SK-MEL-5 (cell line): Measurements from ENCODE around the gene NTSR2. TPM values are rescaled to one million over a fixed set of nuclear protein-coding genes. Genes with fewer than 3 reads are reported as not detected.

Source experiments
- DNase-seq: peaks from one replicate; pipeline ENCODE4 v3.0.0-alpha.2; 2016; ENCODE audit warnings: low read depth, low spot score
- in situ Hi-C: cut with HindIII; loops from 2 replicates; pipeline ENCODE4 v1.10.0; 2016; ENCODE audit warnings: low sequenced_read_pairs, high pct_unique_total_duplicates, low pct_unique_long_range_greater_than_20kb
- total RNA-seq: library from RNA; depleted of rRNA; stranded (reverse); fragments of >200 nt; shearing (Covaris generic); gene quantifications from 2 replicates; pipeline ENCODE4 v1.2.3, GENCODE V29; 2014; rRNA removed

Gene NTSR2
- total RNA-seq, 1 experiment from 2014 or later: not detected

DNA sequence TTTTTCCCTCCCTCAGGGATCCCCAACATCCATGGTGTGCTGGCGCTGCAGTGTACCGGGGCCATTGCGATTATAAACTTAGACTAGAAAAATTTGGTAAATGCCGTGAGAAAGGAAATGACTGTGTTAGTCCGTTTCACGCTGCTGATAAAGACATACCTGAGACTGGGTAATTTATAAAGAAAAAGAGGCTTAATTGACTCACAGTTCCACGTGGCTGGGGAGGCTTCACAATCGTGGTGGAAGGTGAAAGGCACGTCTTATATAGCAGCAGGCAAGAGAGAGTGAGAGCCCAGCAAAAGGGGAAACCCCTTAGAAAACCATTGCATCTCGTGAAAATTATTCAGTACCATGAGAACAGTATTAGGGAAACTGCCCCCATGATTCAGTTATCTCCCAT lies 44.3 kb downstream of the NTSR2 start:
- no peak for DNase-seq
- in situ Hi-C loops: no loop called here

- in situ Hi-C loops: no loop called here
- no peak for DNase-seq
These were observed 45.1 kb downstream of the NTSR2 start for GRCh38 chr2:11624893-11625292.

DNA sequence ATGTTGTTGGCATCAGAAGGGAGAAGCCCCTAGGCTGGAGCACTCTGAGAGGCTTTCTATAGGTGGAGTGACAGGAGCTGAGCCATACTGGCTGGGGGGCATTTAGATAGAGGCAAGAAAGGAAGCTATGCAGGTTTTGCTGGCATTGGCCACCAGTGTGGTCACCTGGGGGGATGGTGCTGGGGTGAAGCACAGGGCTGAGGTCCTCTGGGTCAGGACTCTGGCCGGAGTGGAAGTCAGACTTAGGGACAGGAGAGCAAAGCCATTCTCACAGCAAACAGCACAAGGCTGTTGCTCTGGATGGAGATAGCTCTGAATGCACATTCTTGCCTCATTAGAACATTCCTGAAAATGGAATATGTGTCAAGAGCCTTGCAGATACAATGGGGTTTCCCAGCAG lies 47.4 kb downstream of the NTSR2 start:
- DNase-seq: no peak
- in situ Hi-C loops: no loop called here

- in situ Hi-C loops: no loop called here
- DNase-seq: no peak
These were observed 48.6 kb downstream of the NTSR2 start for GRCh38 chr2:11621410-11621809.

DNA sequence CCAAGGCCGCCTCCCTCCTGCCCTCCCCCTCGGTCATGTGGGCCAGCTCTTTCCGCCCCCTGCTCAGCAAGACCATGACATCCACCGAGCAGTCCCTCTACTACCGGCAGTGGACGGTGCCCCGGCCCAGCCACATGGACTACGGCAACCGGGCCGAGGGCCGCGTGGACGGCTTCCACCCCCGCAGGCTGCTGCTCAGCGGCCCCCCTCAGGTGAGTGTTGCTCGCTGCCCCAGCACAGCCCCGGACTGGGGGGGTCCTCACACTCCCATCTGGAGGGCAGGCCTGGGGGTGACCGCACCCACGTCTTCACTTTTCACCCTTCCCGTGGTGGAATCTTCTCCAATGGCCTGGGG lies 51.3 kb downstream of the NTSR2 start:
- DNase-seq: no peak
- in situ Hi-C loops: no loop called here

GRCh38 chr2:11617984-11618707 lies 51.8 kb downstream of the NTSR2 start:
- DNase-seq: no peak
- in situ Hi-C loops: no loop called here

DNA sequence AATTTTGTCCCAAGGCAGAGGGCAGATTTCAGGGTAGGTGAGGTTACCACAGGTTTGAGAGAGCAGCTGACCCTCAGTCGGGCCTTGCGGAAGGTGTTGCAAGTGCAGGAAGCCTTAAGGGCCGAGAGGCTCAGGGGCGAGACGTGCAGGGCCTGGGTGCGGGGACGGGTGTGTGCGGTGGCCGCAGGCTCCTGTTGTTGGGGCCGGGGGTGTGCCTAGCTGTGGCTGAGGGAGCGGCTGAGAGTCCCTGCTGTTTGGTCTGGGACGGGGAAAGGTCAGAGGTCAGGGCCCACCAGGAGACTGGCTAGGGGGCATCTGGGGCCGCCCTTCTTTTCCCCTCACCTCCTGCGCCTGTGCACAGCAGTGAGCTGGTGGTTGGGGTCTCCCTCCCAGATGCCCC lies 52.5 kb downstream of the NTSR2 start:
- in situ Hi-C loops: no loop called here
- DNase-seq: no peak

DNA sequence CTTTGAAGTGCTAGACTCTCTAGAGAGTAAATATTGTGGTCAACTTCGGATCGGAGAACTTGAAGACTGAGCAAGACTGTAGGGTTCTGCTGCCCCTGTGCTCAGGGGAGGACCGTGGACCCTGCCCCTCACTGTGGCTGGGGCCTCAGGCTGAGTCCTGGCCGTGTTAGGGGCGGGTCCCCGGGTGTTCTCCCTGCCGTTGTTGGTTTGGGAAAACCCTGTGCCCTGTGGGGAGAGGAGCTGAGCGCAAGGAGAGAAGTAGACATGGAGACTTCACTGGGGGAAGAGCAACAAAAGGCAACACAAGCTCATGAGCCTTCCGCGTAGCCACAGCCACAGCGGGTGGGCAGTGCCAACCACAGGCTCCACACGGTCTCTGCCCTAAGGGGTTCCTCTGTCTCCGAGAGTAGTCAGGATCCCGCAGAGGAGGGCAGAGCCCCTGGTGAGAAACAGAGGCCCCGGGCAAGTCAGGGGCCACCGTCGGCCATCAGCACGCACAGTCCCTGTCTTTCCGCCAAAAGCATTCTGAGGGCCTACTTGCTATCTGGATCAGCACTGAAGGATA lies 53.1 kb downstream of the NTSR2 start:
- DNase-seq: peak; percentile 70
- in situ Hi-C loops: no loop called here

- in situ Hi-C loops: no loop called here
- DNase-seq: no peak
These were observed 53.8 kb downstream of the NTSR2 start for GRCh38 chr2:11616097-11616687.

GRCh38 chr2:11615209-11615608 lies 54.8 kb downstream of the NTSR2 start:
- in situ Hi-C loops: no loop called here
- no peak for DNase-seq

DNA sequence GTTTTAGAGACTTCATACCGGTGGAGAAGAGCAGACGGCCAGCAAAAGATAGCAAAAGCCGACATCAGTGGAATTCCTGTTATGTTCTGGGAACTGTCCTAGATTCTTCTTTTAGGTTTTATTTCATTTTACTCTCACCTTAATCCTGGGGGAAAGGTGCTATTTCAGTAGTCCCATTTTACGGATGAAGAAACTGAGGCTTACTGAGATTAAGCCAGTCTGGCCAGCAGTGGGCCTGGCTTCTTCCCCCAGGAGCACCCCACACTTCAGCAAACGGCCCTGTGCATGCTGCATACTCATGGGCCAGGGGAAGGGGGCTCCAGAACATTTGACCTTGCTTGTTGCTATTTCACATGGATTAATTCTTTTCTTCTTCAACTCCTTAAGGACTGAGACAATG lies 56.7 kb downstream of the NTSR2 start:
- DNase-seq: no peak
- in situ Hi-C loops: no loop called here

DNA sequence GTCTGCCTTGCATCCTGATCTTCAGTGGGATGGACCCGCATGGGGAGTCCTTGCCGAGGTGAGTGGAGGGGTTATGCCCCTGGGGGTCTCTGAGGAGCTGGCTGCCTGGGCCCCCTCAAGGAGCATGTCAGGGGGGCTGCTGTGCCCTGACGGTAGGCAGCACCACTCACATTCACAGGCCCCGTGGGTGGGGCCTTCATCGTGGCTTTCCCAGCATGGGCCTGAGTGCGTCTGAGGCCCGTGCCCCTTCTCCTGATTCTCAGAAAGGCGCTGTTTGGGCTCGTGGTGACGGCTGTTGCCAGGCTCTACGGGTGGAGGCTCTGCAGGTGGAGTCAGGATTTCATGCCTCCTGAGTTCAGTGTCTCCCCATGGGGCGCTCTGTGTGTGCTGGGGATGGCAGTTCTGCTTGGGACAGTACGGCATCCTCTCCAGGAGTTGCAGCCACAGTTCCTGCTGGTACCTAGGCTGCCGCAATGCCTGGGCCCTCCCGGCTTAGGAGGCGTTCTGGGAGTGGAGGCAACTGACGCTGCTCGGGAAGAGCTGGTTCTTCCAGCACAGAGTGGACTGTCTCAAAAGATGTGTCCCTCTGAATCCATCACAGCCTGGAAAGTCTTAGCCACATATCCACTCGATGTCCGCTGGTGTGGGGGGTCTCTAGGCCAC lies 57.3 kb downstream of the NTSR2 start:
- DNase-seq: peak; percentile 40
- in situ Hi-C loops: no loop called here

DNA sequence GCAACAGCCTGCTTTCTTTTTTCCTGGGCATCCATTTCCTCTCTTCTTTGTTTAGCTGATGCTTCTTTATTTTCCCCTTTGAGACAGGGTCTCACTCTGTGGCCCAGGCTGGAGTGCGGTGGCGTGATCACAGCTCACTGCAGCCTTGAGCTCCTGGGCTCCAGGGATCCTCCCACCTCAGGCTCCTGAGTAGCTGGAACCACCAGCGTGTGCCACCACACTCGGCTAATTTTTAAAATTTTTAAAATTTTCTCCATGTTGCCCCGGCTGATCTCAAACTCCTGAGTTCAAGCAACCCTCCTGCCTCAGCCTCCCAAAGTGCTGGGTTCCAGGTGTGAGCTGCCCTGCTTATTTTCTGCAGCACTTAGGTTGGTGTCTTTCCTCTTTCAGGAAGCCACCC lies 58.7 kb downstream of the NTSR2 start:
- DNase-seq: no peak
- in situ Hi-C loops: no loop called here

GRCh38 chr2:11610624-11611242 lies 59.3 kb downstream of the NTSR2 start:
- DNase-seq: no peak
- in situ Hi-C loops: no loop called here

Other genes starting within 250 kb of the NTSR2 start
- gene E2F6, start 204.0 kb downstream of the NTSR2 start, total RNA-seq: 41.8 and 44.4 TPM in 2 replicates
- gene GREB1, start 136.2 kb downstream of the NTSR2 start, total RNA-seq: 57.6 and 72.2 TPM in 2 replicates
- 43.4 and 45.8 TPM in 2 replicates for gene LPIN1, start 76.4 kb upstream of the NTSR2 start, total RNA-seq